ENCODE results near the gene TMEM163. TPM values are rescaled to one million over a fixed set of nuclear protein-coding genes. Genes with fewer than 3 reads are reported as not detected.

The TMEM163 gene
- total RNA-seq, 1 donor from 2014 or later = 0.95 TPM

DNA sequence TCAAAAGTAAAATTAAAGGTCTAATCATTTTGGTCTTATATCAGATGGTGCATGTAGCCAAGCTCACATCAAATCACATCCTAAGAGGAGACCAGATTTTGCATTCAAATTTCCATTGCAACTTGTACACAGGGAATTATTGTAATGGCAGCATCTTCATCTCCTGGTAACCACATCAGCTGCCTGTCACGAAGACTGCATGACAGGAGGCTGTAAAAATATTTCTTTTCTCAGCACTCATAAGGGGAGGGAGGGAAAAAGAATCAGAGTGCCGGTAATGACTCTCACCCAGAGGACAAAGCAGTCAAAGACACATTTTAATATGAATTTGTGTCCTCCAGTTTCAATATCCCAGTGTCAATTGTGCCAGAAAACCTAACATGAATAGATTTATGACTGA, 216.7 kb downstream of the TMEM163 start:
- Mint-ChIP-seq H3K4me3 (no peak overlapping the region), H3K27me3 (ENCODE audit: insufficient read depth, low read depth) (peaks cover 3% of the 10 kb centered on the region), H3K9me3 (no peaks in the 10 kb centered on the region), H3K36me3 (no peaks in the 10 kb centered on the region), H3K4me1 (peaks cover 6% of the 10 kb centered on the region), H3K27ac (no peak overlapping the region)
- no peak overlapping the region for H3K4me3 ChIP-seq
- H2AFZ ChIP-seq (replicated peaks) = no peak overlapping the region
- no peaks in the 10 kb centered on the region for H3K27me3 ChIP-seq
- no peak for DNase-seq (ENCODE audit: low spot score)
- TF ChIP-seq EZH2phosphoT487 (IDR thresholded peaks at IDR 0.05) (no peak), EZH2 (IDR thresholded peaks at IDR 0.05) (no peak), CTCF (IDR thresholded peaks at IDR 0.05) (no peak)
- H3K9ac ChIP-seq = no peak overlapping the region
- peaks cover 13% of the 10 kb centered on the region for H3K4me1 ChIP-seq
- no peak overlapping the region for H3K4me2 ChIP-seq
- no peaks in the 10 kb centered on the region for H3K9me3 ChIP-seq (ENCODE audit: low read depth)
- no peaks in the 10 kb centered on the region for H3F3A ChIP-seq (ENCODE audit: low read depth)
- no peaks in the 10 kb centered on the region for H4K20me1 ChIP-seq (ENCODE audit: low read depth)
- no peaks in the 10 kb centered on the region for H3K79me2 ChIP-seq (ENCODE audit: low read depth)
- no peak overlapping the region for H3K27ac ChIP-seq
- no peaks in the 10 kb centered on the region for H3K36me3 ChIP-seq

DNA sequence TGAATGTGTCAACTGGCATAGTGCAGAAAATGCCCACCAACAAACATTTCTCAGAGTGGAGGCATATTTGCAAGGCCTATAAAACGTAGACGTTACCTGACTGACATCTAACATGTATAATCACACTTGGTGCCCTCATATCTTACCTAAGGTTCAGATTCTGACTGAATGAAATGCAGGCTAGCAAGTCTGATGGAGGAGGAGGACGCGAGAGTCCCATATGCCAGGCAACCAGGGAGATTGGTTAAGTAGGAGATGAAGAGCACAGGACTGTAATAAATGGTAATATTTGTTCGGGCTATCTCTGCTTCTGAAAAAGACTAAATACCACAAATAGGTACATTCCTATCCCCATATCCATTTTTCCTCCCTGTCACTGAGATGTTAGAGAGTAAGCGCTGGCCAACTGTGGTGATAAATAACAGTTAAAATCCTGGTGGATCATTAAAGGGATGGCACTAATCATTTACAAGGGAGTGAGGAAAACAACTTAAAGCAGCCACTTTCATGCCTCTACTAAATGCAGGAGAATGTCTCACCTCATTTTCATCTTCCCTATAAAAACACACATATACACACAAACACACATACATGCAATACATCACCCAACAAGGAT, 217.2 kb downstream of the TMEM163 start:
- Mint-ChIP-seq H3K9me3 (no peaks in the 10 kb centered on the region), H3K36me3 (no peaks in the 10 kb centered on the region), H3K4me3 (no peak overlapping the region), H3K27ac (no peak overlapping the region), H3K4me1 (peaks cover 6% of the 10 kb centered on the region), H3K27me3 (ENCODE audit: insufficient read depth, low read depth) (peaks cover 3% of the 10 kb centered on the region)
- H3K4me1 ChIP-seq = peaks cover 13% of the 10 kb centered on the region
- no peak overlapping the region for H2AFZ ChIP-seq (replicated peaks)
- DNase-seq (ENCODE audit: low spot score) = no peak
- no peaks in the 10 kb centered on the region for H4K20me1 ChIP-seq (ENCODE audit: low read depth)
- H3K9ac ChIP-seq = no peak overlapping the region
- H3K27me3 ChIP-seq = no peaks in the 10 kb centered on the region
- no peak overlapping the region for H3K27ac ChIP-seq
- H3K4me2 ChIP-seq = no peak overlapping the region
- no peaks in the 10 kb centered on the region for H3K9me3 ChIP-seq (ENCODE audit: low read depth)
- H3F3A ChIP-seq (ENCODE audit: low read depth) = no peaks in the 10 kb centered on the region
- H3K4me3 ChIP-seq = no peak overlapping the region
- no peaks in the 10 kb centered on the region for H3K79me2 ChIP-seq (ENCODE audit: low read depth)
- TF ChIP-seq EZH2 (IDR thresholded peaks at IDR 0.05) (no peak), CTCF (IDR thresholded peaks at IDR 0.05) (no peak), EZH2phosphoT487 (IDR thresholded peaks at IDR 0.05) (no peak)
- H3K36me3 ChIP-seq = no peaks in the 10 kb centered on the region

DNA sequence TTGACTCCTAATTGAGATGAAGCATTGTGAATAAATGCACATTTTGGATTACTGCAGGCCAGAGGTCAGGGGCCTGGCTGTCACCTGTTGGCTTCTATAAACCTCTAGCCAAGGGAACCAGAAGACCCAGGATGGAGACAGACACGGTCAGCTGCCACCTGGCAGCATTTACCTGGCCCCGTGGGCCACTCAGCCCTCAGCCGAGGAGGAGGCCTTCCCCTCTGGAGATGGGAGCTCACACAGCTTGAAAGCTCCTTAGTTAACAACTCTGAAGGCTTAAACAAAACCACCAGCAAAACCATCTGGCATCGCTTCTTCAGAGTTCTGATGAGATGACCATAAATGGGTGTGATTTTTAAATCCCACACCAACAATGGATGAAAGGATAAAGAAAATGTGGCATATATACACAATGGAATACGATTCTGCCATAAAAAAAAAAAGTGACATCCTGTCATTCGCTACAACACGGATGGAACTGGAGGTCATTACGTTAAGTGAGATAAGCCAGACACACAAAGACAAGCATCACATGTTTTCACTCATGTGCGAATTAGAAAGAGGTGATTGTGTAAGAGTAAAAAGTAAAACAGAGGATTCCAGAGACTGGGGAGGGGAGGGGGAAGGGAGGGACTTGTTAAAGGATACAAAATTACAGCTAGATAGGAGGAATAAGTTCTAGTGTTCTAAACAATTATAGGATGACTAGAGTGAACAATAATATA, 218.4 kb downstream of the TMEM163 start:
- Histone ChIP-seq H3K36me3 (no peaks in the 10 kb centered on the region), H3K27me3 (no peaks in the 10 kb centered on the region), H2AFZ (replicated peaks) (no peak overlapping the region), H4K20me1 (ENCODE audit: low read depth) (no peaks in the 10 kb centered on the region), H3K4me2 (no peak overlapping the region), H3K9me3 (ENCODE audit: low read depth) (no peaks in the 10 kb centered on the region), H3K4me3 (no peak overlapping the region), H3K4me1 (peaks cover 13% of the 10 kb centered on the region), H3K9ac (no peak overlapping the region), H3F3A (ENCODE audit: low read depth) (no peaks in the 10 kb centered on the region), H3K27ac (no peak overlapping the region), H3K79me2 (ENCODE audit: low read depth) (no peaks in the 10 kb centered on the region)
- H3K9me3 Mint-ChIP-seq = no peaks in the 10 kb centered on the region
- H3K27ac Mint-ChIP-seq = no peak overlapping the region
- no peak for DNase-seq (ENCODE audit: low spot score)
- H3K4me1 Mint-ChIP-seq = peaks cover 6% of the 10 kb centered on the region
- H3K27me3 Mint-ChIP-seq (ENCODE audit: insufficient read depth, low read depth) = peaks cover 4% of the 10 kb centered on the region
- no peaks in the 10 kb centered on the region for H3K36me3 Mint-ChIP-seq
- no peak overlapping the region for H3K4me3 Mint-ChIP-seq
- no peak for TF ChIP-seq EZH2phosphoT487 (IDR thresholded peaks at IDR 0.05)
- TF ChIP-seq CTCF (IDR thresholded peaks at IDR 0.05) = no peak
- no peak for TF ChIP-seq EZH2 (IDR thresholded peaks at IDR 0.05)

Measured in neural progenitor cell (in vitro differentiated cells).